Vagina (tissue), 2 donors: ENCODE measurements around the gene MCF2. TPM values are rescaled to one million over a fixed set of nuclear protein-coding genes. Genes with fewer than 3 reads are reported as not detected.

Source experiments
- DNase-seq, 2 donors: peaks; one replicate each; pipeline ENCODE4 v3.0.0-alpha.2; 2017; ENCODE audit errors: extremely low spot score in 2 of 2
- H3K27ac ChIP-seq: fragments of 200-600 bp; sonication (generic); one replicate; pipeline ENCODE4 v1.5.1; 2019
- H3K27me3 ChIP-seq: fragments of 200-600 bp; sonication (generic); one replicate; pipeline ENCODE4 v1.5.1; 2019
- H3K36me3 ChIP-seq, 2 donors: fragments of 200-600 bp; sonication (generic); one replicate each; pipeline ENCODE4 v1.5.1; 2017 to 2019
- H3K4me1 ChIP-seq: fragments of 200-600 bp; sonication (generic); one replicate; pipeline ENCODE4 v1.5.1; 2019
- H3K4me3 ChIP-seq, 2 donors: fragments of 200-600 bp; sonication (generic); 1 replicate in 1 of 2; 2 replicates in 1 of 2; pipeline ENCODE4 v1.5.1; 2016 to 2019
- H3K9me3 ChIP-seq: fragments of 200-600 bp; sonication (generic); one replicate; pipeline ENCODE4 v1.5.1; 2019
- CTCF ChIP-seq, 3 experiments: fragments of 450-650 bp in 2 of 3; fragments of 200-600 bp in 1 of 3; sonication (generic) in 1 of 3; IDR thresholded peaks; one replicate each; pipeline ENCODE4 v1.5.1; 2017 to 2019; ENCODE audit warnings: antibody characterized with exemption in 3 of 3, mild to moderate bottlenecking in 2 of 3, moderate library complexity in 2 of 3
- POLR2A ChIP-seq, 2 donors: fragments of 450-650 bp; IDR thresholded peaks; one replicate each; pipeline ENCODE4 v1.6.1; 2017; ENCODE audit warnings: antibody characterized with exemption in 2 of 2, mild to moderate bottlenecking in 2 of 2, moderate library complexity in 2 of 2
- POLR2AphosphoS5 ChIP-seq, 2 donors: sonication (generic); formaldehyde crosslinking; IDR thresholded peaks; one replicate each; pipeline ENCODE4 v1.9.0; 2017; ENCODE audit warnings: antibody characterized with exemption in 2 of 2, mild to moderate bottlenecking in 2 of 2, low read depth in 1 of 2; ENCODE audit not compliant: insufficient read depth in 1 of 2
- intact Hi-C: fragments of 100-400 bp; cut with DNase I; formaldehyde crosslinking; loops from one replicate; pipeline ENCODE4 v1.15.1; 2023
- total RNA-seq: library from RNA; depleted of rRNA; stranded (reverse); fragments of >200 nt; gene quantifications from one replicate; pipeline ENCODE4 v1.2.3, GENCODE V29; 2016

Gene MCF2
- total RNA-seq, 1 donor from 2014 or later = 0.25 TPM

- no peak overlapping the region for H3K27ac ChIP-seq
- TF ChIP-seq POLR2AphosphoS5 (IDR thresholded peaks at IDR 0.05; ENCODE audit: insufficient read depth in 1 of 2, low read depth in 1 of 2) (no peak), CTCF (IDR thresholded peaks at IDR 0.05) (no peak), POLR2A (IDR thresholded peaks at IDR 0.05) (no peak)
- intact Hi-C loops = no loop called here
- DNase-seq = no peak
- no peaks in the 10 kb centered on the region for H3K36me3 ChIP-seq
- no peak overlapping the region for H3K4me3 ChIP-seq
- no peaks in the 10 kb centered on the region for H3K27me3 ChIP-seq
- no peaks in the 10 kb centered on the region for H3K9me3 ChIP-seq
- no peaks in the 10 kb centered on the region for H3K4me1 ChIP-seq
Measured at GRCh38 chrX:139554376-139554775, 153.6 kb downstream of the MCF2 start.

GRCh38 chrX:139544591-139544990 is 163.4 kb downstream of the MCF2 start:
- Histone ChIP-seq H3K27ac (no peak overlapping the region), H3K9me3 (no peaks in the 10 kb centered on the region), H3K36me3 (no peaks in the 10 kb centered on the region), H3K4me1 (no peaks in the 10 kb centered on the region), H3K4me3 (no peak overlapping the region), H3K27me3 (no peaks in the 10 kb centered on the region)
- no peak for DNase-seq
- no peak for TF ChIP-seq CTCF (IDR thresholded peaks at IDR 0.05)
- TF ChIP-seq POLR2A (IDR thresholded peaks at IDR 0.05) = no peak
- TF ChIP-seq POLR2AphosphoS5 (IDR thresholded peaks at IDR 0.05; ENCODE audit: insufficient read depth in 1 of 2, low read depth in 1 of 2) = no peak
- intact Hi-C loops = no loop called here

GRCh38 chrX:139543920-139544319 is 164.0 kb downstream of the MCF2 start:
- H3K27me3 ChIP-seq = no peaks in the 10 kb centered on the region
- H3K4me1 ChIP-seq = no peaks in the 10 kb centered on the region
- intact Hi-C loops = no loop called here
- H3K27ac ChIP-seq = no peak overlapping the region
- no peak overlapping the region for H3K4me3 ChIP-seq
- TF ChIP-seq POLR2AphosphoS5 (IDR thresholded peaks at IDR 0.05; ENCODE audit: insufficient read depth in 1 of 2, low read depth in 1 of 2) = no peak
- no peak for TF ChIP-seq CTCF (IDR thresholded peaks at IDR 0.05)
- TF ChIP-seq POLR2A (IDR thresholded peaks at IDR 0.05) = no peak
- H3K9me3 ChIP-seq = no peaks in the 10 kb centered on the region
- DNase-seq = no peak
- H3K36me3 ChIP-seq = no peaks in the 10 kb centered on the region

GRCh38 chrX:139542652-139543051 is 165.3 kb downstream of the MCF2 start:
- H3K27me3 ChIP-seq = no peaks in the 10 kb centered on the region
- intact Hi-C loops = no loop called here
- no peaks in the 10 kb centered on the region for H3K36me3 ChIP-seq
- no peak for DNase-seq
- H3K4me1 ChIP-seq = no peaks in the 10 kb centered on the region
- no peak for TF ChIP-seq CTCF (IDR thresholded peaks at IDR 0.05)
- TF ChIP-seq POLR2A (IDR thresholded peaks at IDR 0.05) = no peak
- TF ChIP-seq POLR2AphosphoS5 (IDR thresholded peaks at IDR 0.05; ENCODE audit: insufficient read depth in 1 of 2, low read depth in 1 of 2) = no peak
- H3K27ac ChIP-seq = no peak overlapping the region
- H3K9me3 ChIP-seq = no peaks in the 10 kb centered on the region
- no peak overlapping the region for H3K4me3 ChIP-seq

GRCh38 chrX:139538907-139539790 is 168.8 kb downstream of the MCF2 start:
- Histone ChIP-seq H3K27me3 (no peaks in the 10 kb centered on the region), H3K4me3 (no peak overlapping the region), H3K9me3 (no peaks in the 10 kb centered on the region), H3K4me1 (no peaks in the 10 kb centered on the region), H3K27ac (no peak overlapping the region), H3K36me3 (no peaks in the 10 kb centered on the region)
- no peak for DNase-seq
- TF ChIP-seq CTCF (IDR thresholded peaks at IDR 0.05) (no peak), POLR2A (IDR thresholded peaks at IDR 0.05) (no peak), POLR2AphosphoS5 (IDR thresholded peaks at IDR 0.05; ENCODE audit: insufficient read depth in 1 of 2, low read depth in 1 of 2) (no peak)
- intact Hi-C loops = no loop called here
